IPS DF 4.7 (cell line): ENCODE measurements around the gene DHH.

Source experiments
- DNase-seq: peaks from one replicate; pipeline ENCODE4 v3.0.0-alpha.2; 2013; ENCODE audit warnings: low spot score; ENCODE audit errors: extremely low read depth

DHH gene

DNA sequence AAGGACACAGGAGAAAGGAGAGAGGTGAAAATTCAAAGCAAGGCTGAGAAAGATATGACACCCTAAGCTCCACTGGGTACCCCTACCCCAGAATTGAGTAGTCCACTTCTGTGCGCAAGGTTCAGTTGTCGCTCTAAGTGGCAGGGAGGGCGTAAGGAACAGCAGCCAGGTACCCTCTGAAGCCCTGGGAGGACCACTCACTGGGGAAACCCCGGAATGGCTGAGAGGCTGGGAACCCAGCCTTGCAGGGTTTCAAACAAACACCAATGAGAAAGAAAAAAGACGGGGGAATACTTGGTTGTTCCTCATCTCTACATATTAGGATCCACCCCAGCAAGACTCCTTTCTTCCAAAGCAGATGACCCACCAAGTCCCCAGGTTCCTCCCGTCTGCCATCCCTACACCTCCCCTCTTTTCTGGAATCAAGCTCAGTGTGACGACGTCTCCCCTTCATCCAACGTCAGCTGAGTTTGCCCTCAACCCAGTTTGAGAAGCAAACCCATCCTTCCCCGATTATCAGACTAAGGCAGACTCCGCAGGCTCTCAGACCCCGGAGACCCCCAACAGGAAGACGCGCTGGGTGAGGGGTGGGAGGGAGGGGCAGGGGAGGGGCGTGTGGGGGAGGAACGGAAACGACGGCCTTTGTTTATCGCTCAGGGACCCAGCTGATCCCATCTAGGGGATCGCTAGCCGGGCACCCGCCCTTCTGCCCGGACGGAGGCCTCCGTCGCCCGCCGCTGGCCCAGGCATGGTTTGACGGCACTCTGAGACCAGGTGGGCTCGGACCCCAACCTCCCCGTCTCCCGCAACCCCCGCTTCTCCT lies 15.3 kb upstream of the DHH start:
- no peak for DNase-seq

GRCh38 chr12:49108958-49109404 lies 14.4 kb upstream of the DHH start:
- DNase-seq: no peak

DNA sequence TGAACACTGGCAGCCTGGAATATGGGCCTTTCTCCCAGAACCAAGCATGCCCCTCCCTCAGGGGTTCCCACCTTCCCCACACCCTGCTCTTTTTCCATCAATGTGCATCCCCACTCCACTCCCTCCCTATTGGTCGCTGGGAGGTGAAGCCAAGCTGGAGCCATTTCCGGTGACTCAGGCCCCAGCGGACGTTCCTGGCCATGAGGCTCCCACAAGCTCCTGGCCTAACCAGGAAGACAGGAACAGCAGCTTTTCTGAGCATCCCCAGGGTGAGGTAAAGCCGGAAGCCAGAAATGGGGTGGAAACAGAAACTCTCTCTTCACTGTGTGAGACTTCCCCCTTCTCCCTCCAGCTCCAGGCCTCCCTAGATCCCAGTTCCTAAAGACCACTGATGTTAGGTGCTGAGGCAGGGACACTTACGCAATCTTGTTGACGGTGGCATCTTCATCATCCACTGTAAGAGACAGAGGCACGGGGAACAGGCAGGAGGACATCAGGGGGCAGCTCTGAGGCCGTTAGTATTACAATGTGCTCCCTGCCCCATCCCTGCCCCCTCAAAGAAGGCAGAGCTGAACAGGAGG lies 11.0 kb upstream of the DHH start:
- no peak for DNase-seq

- DNase-seq: no peak
These were observed 10.2 kb upstream of the DHH start for GRCh38 chr12:49104822-49105221.

GRCh38 chr12:49100380-49100779 lies 5.8 kb upstream of the DHH start:
- no peak for DNase-seq

GRCh38 chr12:49098703-49099102 lies 4.1 kb upstream of the DHH start:
- no peak for DNase-seq

- DNase-seq: no peak
These were observed 3.4 kb upstream of the DHH start for GRCh38 chr12:49098035-49098451.

GRCh38 chr12:49097381-49097780 lies 2.8 kb upstream of the DHH start:
- DNase-seq: no peak

GRCh38 chr12:49094975-49095365 lies 369 bp upstream of the DHH start:
- no peak for DNase-seq

- no peak for DNase-seq
These were observed 825 bp downstream of the DHH start for GRCh38 chr12:49093792-49094159.

GRCh38 chr12:49092816-49093406 lies 1.7 kb downstream of the DHH start:
- DNase-seq: no peak

DNA sequence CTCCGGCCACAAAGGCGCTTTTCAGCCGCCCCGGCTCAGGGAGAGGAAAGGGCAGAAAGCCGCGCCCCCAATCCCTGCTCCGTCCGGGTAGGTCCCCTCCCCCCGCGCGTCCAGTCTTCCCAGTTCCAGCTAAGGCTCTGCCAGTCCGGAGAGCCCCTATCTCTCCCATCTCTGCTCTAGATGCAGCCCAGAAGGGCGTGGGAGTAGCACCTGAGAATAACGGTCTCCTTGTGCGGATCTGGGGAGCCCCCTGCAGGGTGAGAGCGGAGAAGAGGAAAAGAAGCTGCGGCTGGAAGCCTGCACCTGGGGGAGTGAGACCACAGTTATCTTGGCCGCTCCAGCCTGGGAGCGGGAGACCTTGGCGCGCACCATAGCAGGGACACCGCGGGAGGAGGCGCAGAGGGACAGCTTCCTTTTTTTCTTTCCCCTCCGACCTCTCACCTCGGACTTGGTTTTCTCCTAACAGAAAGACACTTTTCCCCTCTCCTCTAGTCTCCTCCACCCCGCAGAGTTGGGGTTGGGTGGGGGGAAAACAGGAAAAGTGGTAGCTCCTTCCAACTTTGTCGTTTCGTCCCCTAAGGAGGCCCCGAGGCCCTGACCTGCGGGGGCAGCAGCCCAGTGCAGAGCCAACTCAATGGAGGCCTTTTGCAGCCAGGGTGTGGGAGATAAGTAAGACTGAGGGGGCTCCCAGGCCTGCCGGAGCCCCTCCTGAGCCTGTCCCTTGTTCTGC lies 2.4 kb downstream of the DHH start:
- DNase-seq: no peak

DNA sequence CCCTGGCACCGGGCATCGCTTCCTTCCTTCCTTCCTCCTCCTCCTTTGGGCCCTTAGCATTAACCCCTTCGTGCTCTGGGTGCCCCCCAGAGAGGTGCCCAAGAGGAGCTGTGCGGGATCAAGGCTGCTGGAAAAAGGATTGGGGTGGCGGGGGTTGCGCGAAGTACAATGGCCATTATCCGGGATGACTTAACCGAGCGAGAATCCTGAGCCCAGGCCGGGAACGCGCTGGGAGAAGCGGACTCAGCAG lies 2.8 kb downstream of the DHH start:
- DNase-seq: no peak

GRCh38 chr12:49091056-49091835 lies 3.4 kb downstream of the DHH start:
- DNase-seq: no peak

GRCh38 chr12:49089821-49090773 lies 4.5 kb downstream of the DHH start:
- no peak for DNase-seq

DNA sequence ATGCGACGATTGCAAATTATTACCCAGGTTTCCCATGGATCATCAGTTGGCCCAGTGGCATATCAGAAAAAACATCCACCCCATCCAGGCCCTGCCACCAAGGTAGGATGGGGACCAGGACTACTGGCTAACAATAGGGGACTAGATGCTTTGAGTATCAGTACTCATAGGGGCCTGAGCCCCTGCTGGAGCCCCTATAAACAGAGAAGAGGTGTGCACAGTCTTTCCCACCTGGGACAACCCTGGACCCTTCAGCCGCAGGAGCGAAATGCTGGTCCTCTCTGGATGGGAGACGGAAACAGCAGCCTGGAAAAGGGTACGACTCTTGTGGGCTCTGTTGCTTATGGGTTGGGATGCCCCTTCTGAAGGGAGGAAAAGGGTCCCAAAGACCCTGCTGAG lies 5.7 kb downstream of the DHH start:
- DNase-seq: no peak

DNA sequence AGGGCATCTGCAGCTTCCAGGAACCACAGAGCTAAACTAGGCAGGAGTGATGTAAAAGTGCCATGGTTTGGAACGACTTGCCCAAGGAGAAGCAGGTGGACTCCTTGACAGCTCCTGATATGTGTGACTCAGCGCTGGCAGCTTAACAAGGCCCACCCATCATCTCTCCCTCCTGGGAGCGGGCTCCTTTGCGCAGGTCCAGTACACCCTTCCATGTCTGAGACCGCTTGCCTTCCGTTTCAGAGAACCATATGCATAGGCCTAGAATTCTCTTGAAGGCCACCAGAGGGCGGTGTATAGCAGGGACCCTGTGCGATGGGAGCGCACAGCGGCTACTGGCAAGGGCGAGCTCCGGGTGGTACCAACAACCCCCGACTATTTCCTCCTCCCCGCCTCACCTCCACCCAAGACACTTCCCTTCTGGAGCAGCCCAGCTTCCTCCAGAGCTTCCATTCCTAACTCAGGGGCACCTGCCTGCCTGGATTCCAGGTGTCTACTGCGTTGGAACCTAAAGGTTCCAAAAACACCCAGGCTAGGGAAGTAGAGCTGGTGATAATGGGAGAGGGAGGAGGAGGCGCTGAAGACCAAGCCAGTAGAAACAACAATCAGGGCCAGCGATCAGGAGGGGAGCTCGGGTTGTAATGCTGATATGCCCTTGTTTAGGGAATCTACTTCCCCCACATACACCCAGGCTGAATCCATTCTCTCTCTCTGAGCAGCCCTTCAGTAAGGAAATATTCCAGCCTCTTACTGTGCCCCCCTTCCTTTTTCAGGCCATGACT lies 6.3 kb downstream of the DHH start:
- DNase-seq: no peak

DNA sequence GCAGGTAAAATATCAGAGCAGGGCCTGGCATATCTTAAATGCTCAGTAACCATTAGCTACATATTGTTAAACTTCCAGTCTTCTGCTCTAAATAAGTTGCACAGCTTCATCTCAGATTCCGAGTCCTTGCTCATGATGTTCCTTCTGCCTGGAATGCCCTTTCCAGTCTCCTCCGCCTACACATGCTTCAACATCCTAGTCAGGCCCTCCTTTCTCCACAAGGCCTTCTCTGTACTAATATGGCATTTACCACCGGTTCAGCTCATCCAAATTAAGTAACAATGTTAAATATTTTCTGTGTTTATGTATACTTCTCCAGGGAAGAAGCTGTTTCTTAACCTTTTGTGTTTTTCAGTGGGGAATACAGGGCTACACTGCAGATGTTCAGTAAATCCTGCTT lies 8.5 kb downstream of the DHH start:
- no peak for DNase-seq

DNA sequence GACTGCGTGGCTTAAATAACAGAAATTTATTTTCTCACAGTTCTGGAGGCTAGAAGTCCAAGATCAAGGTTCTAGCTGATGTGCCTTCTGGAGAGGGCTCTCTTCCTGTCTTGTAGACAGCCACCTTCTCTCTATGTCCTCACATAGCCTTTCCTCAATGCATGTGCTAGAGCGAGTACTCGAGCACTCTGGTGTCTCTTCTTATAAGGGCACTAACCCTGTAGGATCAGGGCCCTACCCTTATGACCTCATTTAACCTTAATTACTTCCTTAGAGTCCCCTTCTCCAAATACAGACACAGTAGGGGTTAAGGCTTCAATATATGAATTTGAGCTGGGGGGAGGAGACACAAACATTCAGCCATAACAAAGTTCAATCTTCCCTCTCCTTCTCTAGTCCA lies 10.2 kb downstream of the DHH start:
- no peak for DNase-seq

DNA sequence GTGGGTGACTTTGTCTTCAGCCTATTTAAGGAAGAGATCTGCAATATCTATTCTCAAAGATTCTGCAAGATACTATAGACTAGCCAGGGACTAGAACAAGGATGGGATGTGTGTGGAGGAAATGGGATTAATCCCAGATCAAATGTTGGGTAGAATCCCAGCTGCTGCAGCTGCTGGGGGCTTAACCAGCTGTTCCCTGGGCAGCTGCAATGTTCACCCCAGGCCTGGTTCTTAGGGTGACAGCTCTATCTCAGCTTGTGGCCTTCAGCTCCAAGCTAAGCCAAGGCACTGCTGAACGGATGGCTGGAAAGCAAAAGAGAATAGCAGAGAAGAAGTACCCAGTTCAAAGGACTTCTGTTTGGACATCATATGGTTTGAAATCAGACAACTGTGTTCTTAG lies 14.8 kb downstream of the DHH start:
- no peak for DNase-seq
